GM12878 (cell line): Measurements from ENCODE around the gene TMEM208. TPM values are rescaled to one million over a fixed set of nuclear protein-coding genes. Genes with fewer than 3 reads are reported as not detected.

Experiments used
- ATAC-seq: fragments of 200-7000 bp; cut with Tn5 transposase; 3 replicates; pipeline ENCODE4 v1.9.1; 2020; ENCODE audit warnings: mild to moderate bottlenecking, moderate library complexity
- BruUV-seq: library from RNA; stranded (reverse); fragments of 400-500 nt; replicated peaks from 2 replicates; lab custom pipeline; 2021; lab: Mats Ljungman, UMichigan
- CTCF ChIA-PET: fragments of 300-600 bp; sonication (Branson Sonifier 250); formaldehyde crosslinking; extraction: SDS; loops from one replicate; lab custom pipeline; 2021; ENCODE audit warnings: inconsistent platforms; lab: Yijun Ruan, JAX
- POLR2A ChIA-PET: fragments of 350-600 bp; formaldehyde crosslinking; extraction: SDS; loops from one replicate; lab custom pipeline; 2021; ENCODE audit warnings: inconsistent platforms; lab: Charles Lee
- RAD21 ChIA-PET: fragments of 300-600 bp; sonication (Branson Sonifier 250); formaldehyde crosslinking; loops from one replicate; lab custom pipeline; 2023; ENCODE audit warnings: antibody characterized with exemption; ENCODE audit not compliant: unreplicated experiment; lab: Charles Lee
- SMC1A ChIA-PET: fragments of 300-600 bp; sonication (Branson Sonifier 250); formaldehyde crosslinking; loops from one replicate; lab custom pipeline; 2023; ENCODE audit not compliant: unreplicated experiment, uncharacterized antibody; lab: Charles Lee
- DNase-seq: peaks from one replicate; pipeline ENCODE4 v3.0.0-alpha.2; 2011; ENCODE audit warnings: low read depth, low spot score
- FAIRE-seq: peaks from 3 replicates; lab custom pipeline; 2011; peaks lifted over from hg19 to GRCh38; lab: Jason Lieb, UNC
- H2AFZ ChIP-seq: 2 replicates; pipeline ENCODE4 v1.6.0; 2011; ENCODE audit warnings: low read depth, low read length, control low read depth; ENCODE audit not compliant: control insufficient read depth
- H3K27ac ChIP-seq: 2 replicates; pipeline ENCODE4 v1.5.1; 2011; ENCODE audit warnings: control low read depth; ENCODE audit not compliant: control insufficient read depth, insufficient read depth
- H3K27me3 ChIP-seq, 2 experiments: replicated peaks in 1 of 2; 2 replicates each; pipeline versions ENCODE4 v1.6.0 to v1.6.1; 2011; ENCODE audit warnings: low read length in 1 of 2; ENCODE audit not compliant: control insufficient read depth in 2 of 2, insufficient read depth in 2 of 2
- H3K36me3 ChIP-seq, 2 experiments: 2 replicates each; pipeline ENCODE4 v1.5.1; 2011; ENCODE audit warnings: low read length in 1 of 2; ENCODE audit not compliant: control insufficient read depth in 2 of 2, insufficient read depth in 2 of 2
- H3K4me1 ChIP-seq: 2 replicates; pipeline ENCODE4 v1.6.1; 2011; ENCODE audit warnings: mild to moderate bottlenecking, low read length, moderate library complexity, mixed read lengths; ENCODE audit not compliant: control insufficient read depth, insufficient read depth
- H3K4me2 ChIP-seq: 2 replicates; pipeline ENCODE4 v1.6.0; 2011; ENCODE audit warnings: control low read depth; ENCODE audit not compliant: control insufficient read depth, insufficient read depth
- H3K4me3 ChIP-seq: fragments of 200-600 bp; sonication (generic); 2 replicates; pipeline ENCODE4 v1.5.1; 2016
- H3K79me2 ChIP-seq: 2 replicates; pipeline ENCODE4 v1.6.0; 2011; ENCODE audit warnings: low read length; ENCODE audit not compliant: control insufficient read depth, insufficient read depth
- H3K9ac ChIP-seq: 2 replicates; pipeline ENCODE4 v1.8.0; 2011; ENCODE audit warnings: low read length, control low read depth, mixed read lengths; ENCODE audit not compliant: control insufficient read depth, insufficient read depth
- H3K9me3 ChIP-seq: replicated peaks from 3 replicates; pipeline ENCODE4 v1.5.1; 2011; ENCODE audit warnings: mild to moderate bottlenecking, low read length; ENCODE audit not compliant: control insufficient read depth, insufficient read depth
- H4K20me1 ChIP-seq: 2 replicates; pipeline ENCODE4 v1.6.0; 2011; ENCODE audit not compliant: control insufficient read depth, insufficient read depth
- GABPA ChIP-seq: IDR thresholded peaks from 2 replicates; pipeline ENCODE4 v1.6.1; 2014; ENCODE audit warnings: antibody characterized with exemption, low read depth, mild to moderate bottlenecking, inconsistent platforms
- HCFC1 ChIP-seq: fragments of 150-350 bp; IDR thresholded peaks from 2 replicates; pipeline ENCODE4 v1.6.1; 2014; ENCODE audit warnings: low read length
- PAX8 ChIP-seq: fragments of 450-650 bp; IDR thresholded peaks from 2 replicates; pipeline ENCODE4 v1.6.1; 2017; ENCODE audit warnings: mild to moderate bottlenecking, moderate library complexity
- POLR2AphosphoS5 ChIP-seq: IDR thresholded peaks from 2 replicates; pipeline ENCODE4 v1.6.1; 2011; ENCODE audit warnings: mild to moderate bottlenecking, low read length, inconsistent platforms
- STAT3 ChIP-seq: IDR thresholded peaks from 2 replicates; pipeline ENCODE4 v1.6.1; 2011; ENCODE audit warnings: low read depth, low read length, improper control_type of control experiment
- TCF12 ChIP-seq: IDR thresholded peaks from 2 replicates; pipeline ENCODE4 v1.6.1; 2011; ENCODE audit warnings: low read depth, mild to moderate bottlenecking, low read length
- ZNF384 ChIP-seq: IDR thresholded peaks from 2 replicates; pipeline ENCODE4 v1.6.1; 2012; ENCODE audit warnings: low read depth, mild to moderate bottlenecking, low read length, improper control_type of control experiment, borderline replicate concordance
- WGBS: methylation state at CpG from one replicate; pipeline ENCODE4 v1.1.6; 2016; ENCODE audit warnings: low lambda C conversion rate; ENCODE audit not compliant: insufficient replicate concordance, insufficient coverage; ENCODE audit errors: missing lambda C conversion rate; 5-methylcytosine and 5-hydroxymethylcytosine counted together
- in situ Hi-C: fragments of 300-500 bp; cut with MboI; formaldehyde crosslinking; loops from 9 replicates; pipeline ENCODE4 v1.14.3; 2018; ENCODE audit warnings: mixed read lengths
- intact Hi-C: fragments of 100-400 bp; cut with micrococcal nuclease; formaldehyde crosslinking; loops from one replicate; pipeline ENCODE4 v1.14.2; 2022; ENCODE audit not compliant: unreplicated experiment
- polyA plus RNA-seq, 11 experiments: library from polyadenylated mRNA; depleted of rRNA in 4 of 11; unstranded in 6 of 11; stranded (reverse) in 5 of 11; fragments of >200 nt; fragmentation: Nextera tagmentation in 4 of 11; fragmentation: Illumina TruSeq in 1 of 11; extraction: Ambion mirVana in 4 of 11; extraction: Trizol in 1 of 11; gene quantifications; 1 replicate in 1 of 11; 2 replicates in 10 of 11; pipeline versions ENCODE4 v1.2.1 to v1.2.3, GENCODE V29; 2011 to 2016; ENCODE audit warnings: inconsistent platforms in 2 of 11, missing spikeins in 2 of 11, low read depth in 1 of 11
- total RNA-seq, 4 experiments: library from RNA; depleted of rRNA in 3 of 4; stranded (reverse); fragments of >200 nt in 3 of 4; fragmentation: Illumina TruSeq in 1 of 4; extraction: Trizol in 1 of 4; gene quantifications; 2 replicates each; pipeline versions ENCODE4 v1.2.1 to v1.2.3, GENCODE V29; 2013 to 2021
- TF ChIP-seq, protein P1 (sequence below): fragments of 450-650 bp; IDR thresholded peaks from 2 replicates; pipeline ENCODE4 v1.6.1; 2018; ENCODE audit warnings: mild to moderate bottlenecking, low read depth, moderate library complexity; ENCODE audit not compliant: partially characterized antibody
- TF ChIP-seq, protein P2 (sequence below), 3 experiments: IDR thresholded peaks in 2 of 3; conservative IDR thresholded peaks in 1 of 3; 2 replicates each; pipeline ENCODE4 v1.5.1; 2011; ENCODE audit warnings: low read depth in 3 of 3, low read length in 3 of 3, mild to moderate bottlenecking in 3 of 3, control low read depth in 2 of 3, moderate library complexity in 2 of 3, inconsistent platforms in 1 of 3, mixed read lengths in 1 of 3; ENCODE audit not compliant: control insufficient read depth in 2 of 3, insufficient read depth in 1 of 3; ENCODE audit errors: extremely low read depth in 1 of 3
- TF ChIP-seq, protein P3 (sequence below): fragments of 450-650 bp; IDR thresholded peaks from 2 replicates; pipeline ENCODE4 v1.6.1; 2017; ENCODE audit warnings: mild to moderate bottlenecking

Gene TMEM208
- total and polyA plus RNA-seq, 10 of the 15 experiments (the other 5 are each of a cell fraction or from before 2014, with no cell fraction given) = 34.1 to 244 (median 54.1) TPM

DNA sequence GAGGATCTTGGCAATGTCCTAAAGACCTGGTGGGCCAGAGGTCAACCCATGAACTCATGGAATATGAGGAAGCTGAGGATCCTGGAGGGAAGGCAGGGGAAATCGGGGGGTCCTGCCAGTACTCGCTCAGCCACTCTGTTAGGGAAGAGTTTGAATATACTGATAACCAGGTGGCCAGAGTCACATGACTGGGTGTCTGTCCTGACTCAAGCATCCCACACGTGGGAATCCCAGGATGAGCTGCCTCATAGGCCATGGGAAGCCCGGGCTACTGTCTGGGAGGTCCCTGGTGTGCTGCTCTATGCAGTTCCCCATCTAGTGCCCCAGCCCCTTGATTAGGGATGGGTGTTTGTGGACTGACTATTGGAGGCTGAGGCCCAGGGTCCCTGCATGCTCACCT, 38.6 kb upstream of the TMEM208 start (continued):
- TF ChIP-seq, protein P1, sequence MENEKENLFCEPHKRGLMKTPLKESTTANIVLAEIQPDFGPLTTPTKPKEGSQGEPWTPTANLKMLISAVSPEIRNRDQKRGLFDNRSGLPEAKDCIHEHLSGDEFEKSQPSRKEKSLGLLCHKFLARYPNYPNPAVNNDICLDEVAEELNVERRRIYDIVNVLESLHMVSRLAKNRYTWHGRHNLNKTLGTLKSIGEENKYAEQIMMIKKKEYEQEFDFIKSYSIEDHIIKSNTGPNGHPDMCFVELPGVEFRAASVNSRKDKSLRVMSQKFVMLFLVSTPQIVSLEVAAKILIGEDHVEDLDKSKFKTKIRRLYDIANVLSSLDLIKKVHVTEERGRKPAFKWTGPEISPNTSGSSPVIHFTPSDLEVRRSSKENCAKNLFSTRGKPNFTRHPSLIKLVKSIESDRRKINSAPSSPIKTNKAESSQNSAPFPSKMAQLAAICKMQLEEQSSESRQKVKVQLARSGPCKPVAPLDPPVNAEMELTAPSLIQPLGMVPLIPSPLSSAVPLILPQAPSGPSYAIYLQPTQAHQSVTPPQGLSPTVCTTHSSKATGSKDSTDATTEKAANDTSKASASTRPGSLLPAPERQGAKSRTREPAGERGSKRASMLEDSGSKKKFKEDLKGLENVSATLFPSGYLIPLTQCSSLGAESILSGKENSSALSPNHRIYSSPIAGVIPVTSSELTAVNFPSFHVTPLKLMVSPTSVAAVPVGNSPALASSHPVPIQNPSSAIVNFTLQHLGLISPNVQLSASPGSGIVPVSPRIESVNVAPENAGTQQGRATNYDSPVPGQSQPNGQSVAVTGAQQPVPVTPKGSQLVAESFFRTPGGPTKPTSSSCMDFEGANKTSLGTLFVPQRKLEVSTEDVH = no peak
- TF ChIP-seq TCF12 (no peak), POLR2AphosphoS5 (no peak), STAT3 (no peak), GABPA (no peak), HCFC1 (no peak)
- TF ChIP-seq, protein P2, sequence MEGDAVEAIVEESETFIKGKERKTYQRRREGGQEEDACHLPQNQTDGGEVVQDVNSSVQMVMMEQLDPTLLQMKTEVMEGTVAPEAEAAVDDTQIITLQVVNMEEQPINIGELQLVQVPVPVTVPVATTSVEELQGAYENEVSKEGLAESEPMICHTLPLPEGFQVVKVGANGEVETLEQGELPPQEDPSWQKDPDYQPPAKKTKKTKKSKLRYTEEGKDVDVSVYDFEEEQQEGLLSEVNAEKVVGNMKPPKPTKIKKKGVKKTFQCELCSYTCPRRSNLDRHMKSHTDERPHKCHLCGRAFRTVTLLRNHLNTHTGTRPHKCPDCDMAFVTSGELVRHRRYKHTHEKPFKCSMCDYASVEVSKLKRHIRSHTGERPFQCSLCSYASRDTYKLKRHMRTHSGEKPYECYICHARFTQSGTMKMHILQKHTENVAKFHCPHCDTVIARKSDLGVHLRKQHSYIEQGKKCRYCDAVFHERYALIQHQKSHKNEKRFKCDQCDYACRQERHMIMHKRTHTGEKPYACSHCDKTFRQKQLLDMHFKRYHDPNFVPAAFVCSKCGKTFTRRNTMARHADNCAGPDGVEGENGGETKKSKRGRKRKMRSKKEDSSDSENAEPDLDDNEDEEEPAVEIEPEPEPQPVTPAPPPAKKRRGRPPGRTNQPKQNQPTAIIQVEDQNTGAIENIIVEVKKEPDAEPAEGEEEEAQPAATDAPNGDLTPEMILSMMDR (IDR thresholded peaks at IDR 0.05 in 2 of 3, conservative IDR thresholded peaks at IDR 0.05 in 1 of 3; ENCODE audit: control insufficient read depth in 2 of 3, extremely low read depth in 1 of 3, insufficient read depth in 1 of 3, low read depth in 3 of 3, low read length in 3 of 3) = no peak
- TF ChIP-seq, all 136 proteins: peak for 0

DNA sequence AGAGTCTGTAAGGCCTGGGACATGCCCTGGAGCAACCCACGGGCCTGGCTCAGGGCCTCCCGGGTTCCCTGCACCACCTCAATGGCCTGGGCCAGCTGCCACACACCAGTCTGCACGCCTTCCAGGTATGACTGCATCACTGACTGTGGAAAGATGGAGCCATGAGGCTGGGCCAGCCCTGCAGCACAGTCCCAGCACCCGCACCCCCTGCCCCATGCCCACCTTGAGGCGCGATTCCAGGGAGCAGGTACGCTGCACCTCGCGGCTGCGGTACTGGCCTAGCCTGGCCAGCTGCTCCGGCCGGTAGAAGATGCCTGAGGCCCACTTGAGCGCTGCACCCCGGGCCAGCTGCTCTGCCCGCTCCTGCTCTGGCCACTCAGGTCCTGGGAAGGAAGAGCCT, 38.1 kb upstream of the TMEM208 start:
- in situ Hi-C loops (no loop called here), intact Hi-C loops (no loop called here)
- Histone ChIP-seq H3K9ac (no peak overlapping the region), H3K79me2 (peaks cover 18% of the 10 kb centered on the region), H3K27me3 (peaks cover 0 to 3% of the 10 kb centered on the region in 2 experiments; a peak in 2 of 4 replicates), H3K9me3 (no peaks in the 10 kb centered on the region), H3K36me3 (no peaks in the 10 kb centered on the region), H2AFZ (no peak overlapping the region), H3K4me3 (no peak overlapping the region), H4K20me1 (no peaks in the 10 kb centered on the region; the same call in 1 of the 2 replicates), H3K4me2 (no peak overlapping the region), H3K4me1 (peaks cover 12% of the 10 kb centered on the region), H3K27ac (no peak overlapping the region)
- ATAC-seq = no peak
- WGBS = 76% methylated on average over 14 of the region's 15 CpGs
- ChIA-PET SMC1A (interaction anchor here (0.5 kb wide), 1 partner anchor 234 kb away, joined by 3 read pairs; no protein-coding TSS in a partner anchor), RAD21 (no interaction called here), POLR2A (interaction anchor here (0.9 kb wide), 1 partner anchor 58 kb away, joined by 3 read pairs; the partner anchor contains the start of gene FHOD1), CTCF (interaction anchor here (1.0 to 1.7 kb wide), 2 partner anchors 9 to 235 kb away, joined by 4 read pairs; no protein-coding TSS in a partner anchor)
- no peak for DNase-seq
- no TSS peak for BruUV-seq
- no peak for TF ChIP-seq ZNF384
- TF ChIP-seq PAX8 = no peak
- TF ChIP-seq, protein P3, sequence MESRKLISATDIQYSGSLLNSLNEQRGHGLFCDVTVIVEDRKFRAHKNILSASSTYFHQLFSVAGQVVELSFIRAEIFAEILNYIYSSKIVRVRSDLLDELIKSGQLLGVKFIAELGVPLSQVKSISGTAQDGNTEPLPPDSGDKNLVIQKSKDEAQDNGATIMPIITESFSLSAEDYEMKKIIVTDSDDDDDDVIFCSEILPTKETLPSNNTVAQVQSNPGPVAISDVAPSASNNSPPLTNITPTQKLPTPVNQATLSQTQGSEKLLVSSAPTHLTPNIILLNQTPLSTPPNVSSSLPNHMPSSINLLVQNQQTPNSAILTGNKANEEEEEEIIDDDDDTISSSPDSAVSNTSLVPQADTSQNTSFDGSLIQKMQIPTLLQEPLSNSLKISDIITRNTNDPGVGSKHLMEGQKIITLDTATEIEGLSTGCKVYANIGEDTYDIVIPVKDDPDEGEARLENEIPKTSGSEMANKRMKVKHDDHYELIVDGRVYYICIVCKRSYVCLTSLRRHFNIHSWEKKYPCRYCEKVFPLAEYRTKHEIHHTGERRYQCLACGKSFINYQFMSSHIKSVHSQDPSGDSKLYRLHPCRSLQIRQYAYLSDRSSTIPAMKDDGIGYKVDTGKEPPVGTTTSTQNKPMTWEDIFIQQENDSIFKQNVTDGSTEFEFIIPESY = no peak
- no peak for FAIRE-seq
